Measurements from ENCODE around the gene GJA3.
A peak's percentile ranks its signal among the peaks of the same experiment; 100 is the strongest.

Gene GJA3

GRCh38 chr13:20126541-20127261 lies 34.2 kb downstream of the GJA3 start:
- no peak for DNase-seq

- no peak for DNase-seq
Observed at GRCh38 chr13:20125783-20126165, 35.1 kb downstream of the GJA3 start.

GRCh38 chr13:20125129-20125782 lies 35.6 kb downstream of the GJA3 start:
- no peak for DNase-seq

GRCh38 chr13:20124303-20124702 lies 36.5 kb downstream of the GJA3 start:
- no peak for DNase-seq

- DNase-seq = no peak
Observed at GRCh38 chr13:20121159-20121525, 39.7 kb downstream of the GJA3 start.

GRCh38 chr13:20119960-20120359 lies 40.9 kb downstream of the GJA3 start:
- DNase-seq = no peak

- peak; percentile 61 for DNase-seq
Observed at GRCh38 chr13:20118268-20119140, 42.3 kb downstream of the GJA3 start.

GRCh38 chr13:20116213-20116612 lies 44.6 kb downstream of the GJA3 start:
- DNase-seq = no peak

GRCh38 chr13:20114066-20114610 lies 46.7 kb downstream of the GJA3 start:
- DNase-seq = no peak

- no peak for DNase-seq
Observed at GRCh38 chr13:20109037-20109436, 51.8 kb downstream of the GJA3 start.

GRCh38 chr13:20106742-20107141 lies 54.1 kb downstream of the GJA3 start:
- DNase-seq = no peak

- DNase-seq = no peak
Observed at GRCh38 chr13:20105161-20105689, 55.6 kb downstream of the GJA3 start.

- no peak for DNase-seq
Observed at GRCh38 chr13:20102525-20103180, 58.2 kb downstream of the GJA3 start.

- DNase-seq = no peak
Observed at GRCh38 chr13:20101467-20102316, 59.2 kb downstream of the GJA3 start.

GRCh38 chr13:20099319-20099718 lies 61.5 kb downstream of the GJA3 start:
- DNase-seq = no peak

- DNase-seq = no peak
Observed at GRCh38 chr13:20093951-20094350, 66.9 kb downstream of the GJA3 start.

GRCh38 chr13:20090349-20090748 lies 70.5 kb downstream of the GJA3 start:
- DNase-seq = peak; percentile 8

Measured in CD4-positive, alpha-beta T cell treated with Interleukin-12 subunit alpha and Interleukin-12 subunit beta, for 1 hour (primary cell).